Muscle of leg (tissue), 11 donors: ENCODE measurements around the gene HAO1. TPM values are rescaled to one million over a fixed set of nuclear protein-coding genes. Genes with fewer than 3 reads are reported as not detected.
A peak's percentile ranks its signal among the peaks of the same experiment; 100 is the strongest.
"Not testable (repeated sequence)": the region's sequence is repeated elsewhere in the genome, so short reads cannot be mapped to it uniquely, and the experiment has no call there.

ENCODE experiments used
- DNase-seq: peaks from one replicate; pipeline ENCODE4 v3.0.0; 2013
- H3K27ac ChIP-seq: one replicate; pipeline ENCODE4 v1.5.1; 2013; ENCODE audit warnings: mild to moderate bottlenecking, low read length, control low read depth
- H3K27me3 ChIP-seq: one replicate; pipeline ENCODE4 v1.6.1; 2013; ENCODE audit warnings: low read length; ENCODE audit not compliant: control insufficient read depth, insufficient read depth
- H3K36me3 ChIP-seq: one replicate; pipeline ENCODE4 v1.6.1; 2013; ENCODE audit warnings: low read length; ENCODE audit not compliant: control insufficient read depth, insufficient read depth
- H3K4me1 ChIP-seq: one replicate; pipeline ENCODE4 v1.6.1; 2013; ENCODE audit warnings: low read length; ENCODE audit not compliant: control insufficient read depth, insufficient read depth
- H3K4me3 ChIP-seq: one replicate; pipeline ENCODE4 v1.5.1; 2013; ENCODE audit warnings: low read length, control low read depth
- H3K9me3 ChIP-seq: replicated peaks from 2 replicates; pipeline ENCODE4 v1.6.1; 2013; ENCODE audit warnings: low read depth, low read length; ENCODE audit not compliant: control insufficient read depth
- WGBS: methylation state at CpG from one replicate; pipeline ENCODE4 v1.1.5; 2013; ENCODE audit warnings: missing lambda C conversion rate; ENCODE audit not compliant: insufficient coverage; 5-methylcytosine and 5-hydroxymethylcytosine counted together
- polyA plus RNA-seq, 8 donors: library from polyadenylated mRNA; unstranded; fragments of 120-200 nt; gene quantifications; one replicate each; pipeline versions ENCODE4 v1.2.1 to v1.2.3, GENCODE V29; 2013; ENCODE audit warnings: inconsistent platforms in 1 of 8, low replicate concordance in 1 of 8; ENCODE audit not compliant: insufficient read length in 8 of 8, insufficient read depth in 1 of 8
- total RNA-seq: library from RNA; stranded (reverse); fragments of 120-200 nt; gene quantifications from one replicate; pipeline ENCODE4 v1.2.4, GENCODE V29; 2013

The HAO1 gene
- total and polyA plus RNA-seq, 9 donors: not detected

GRCh38 chr20:7971536-7972280, 31.4 kb upstream of the HAO1 start:
- DNase-seq: no peak
- Histone ChIP-seq H3K27me3 (peaks cover 2% of the 10 kb centered on the region), H3K4me3 (no peak overlapping the region), H3K9me3 (no peaks in the 10 kb centered on the region), H3K36me3 (no peaks in the 10 kb centered on the region), H3K27ac (no peak overlapping the region), H3K4me1 (no peaks in the 10 kb centered on the region)
- 87% methylated on average over 2 of the region's 2 CpGs for WGBS

- Histone ChIP-seq H3K4me1 (no peaks in the 10 kb centered on the region), H3K27ac (no peak overlapping the region), H3K4me3 (no peak overlapping the region), H3K9me3 (no peaks in the 10 kb centered on the region), H3K36me3 (no peaks in the 10 kb centered on the region), H3K27me3 (peaks cover 2% of the 10 kb centered on the region)
- DNase-seq: peak; percentile 22
- WGBS: no CpG with 5 or more reads among the region's 4 CpGs
These were observed 27.1 kb upstream of the HAO1 start for GRCh38 chr20:7967199-7967844.

- H3K27ac ChIP-seq: no peak overlapping the region
- H3K36me3 ChIP-seq: no peaks in the 10 kb centered on the region
- H3K9me3 ChIP-seq: no peaks in the 10 kb centered on the region
- no peak overlapping the region for H3K4me3 ChIP-seq
- H3K4me1 ChIP-seq: no peaks in the 10 kb centered on the region
- peaks cover 2% of the 10 kb centered on the region for H3K27me3 ChIP-seq
- 77% methylated on average over 2 of the region's 3 CpGs for WGBS
- no peak for DNase-seq
These were observed 25.9 kb upstream of the HAO1 start for GRCh38 chr20:7966176-7966575.

GRCh38 chr20:7959484-7959883, 19.2 kb upstream of the HAO1 start:
- Histone ChIP-seq H3K27me3 (no peaks in the 10 kb centered on the region), H3K27ac (no peak overlapping the region), H3K36me3 (no peaks in the 10 kb centered on the region), H3K9me3 (peaks cover 2% of the 10 kb centered on the region), H3K4me1 (no peaks in the 10 kb centered on the region), H3K4me3 (no peak overlapping the region)
- no CpG with 5 or more reads among the region's 1 CpG for WGBS
- DNase-seq: no peak

GRCh38 chr20:7956561-7956960, 16.3 kb upstream of the HAO1 start:
- not testable (repeated sequence) for H3K4me3 ChIP-seq, H3K27me3 ChIP-seq, H3K36me3 ChIP-seq, H3K4me1 ChIP-seq, H3K27ac ChIP-seq, H3K9me3 ChIP-seq, DNase-seq
- WGBS: no CpG with 5 or more reads among the region's 9 CpGs

GRCh38 chr20:7950387-7950786, 10.1 kb upstream of the HAO1 start:
- no peak overlapping the region for H3K27ac ChIP-seq
- WGBS: no CpG with 5 or more reads among the region's 1 CpG
- no peaks in the 10 kb centered on the region for H3K27me3 ChIP-seq
- H3K36me3 ChIP-seq: no peaks in the 10 kb centered on the region
- no peak for DNase-seq
- no peak overlapping the region for H3K4me3 ChIP-seq
- no peaks in the 10 kb centered on the region for H3K4me1 ChIP-seq
- H3K9me3 ChIP-seq: peaks cover 2% of the 10 kb centered on the region

GRCh38 chr20:7943891-7944290, 3.6 kb upstream of the HAO1 start:
- H3K4me1 ChIP-seq: no peaks in the 10 kb centered on the region
- no peaks in the 10 kb centered on the region for H3K36me3 ChIP-seq
- 0% methylated on average over 1 of the region's 2 CpGs for WGBS
- peaks cover 2% of the 10 kb centered on the region for H3K9me3 ChIP-seq
- DNase-seq: no peak
- no peak overlapping the region for H3K27ac ChIP-seq
- H3K27me3 ChIP-seq: no peaks in the 10 kb centered on the region
- H3K4me3 ChIP-seq: no peak overlapping the region

- no peak for DNase-seq
- Histone ChIP-seq H3K4me1 (no peaks in the 10 kb centered on the region), H3K4me3 (no peak overlapping the region), H3K36me3 (no peaks in the 10 kb centered on the region), H3K27ac (no peak overlapping the region), H3K9me3 (no peaks in the 10 kb centered on the region), H3K27me3 (no peaks in the 10 kb centered on the region)
- no CpG with 5 or more reads among the region's 4 CpGs for WGBS
These were observed 595 bp downstream of the HAO1 start for GRCh38 chr20:7939663-7940062.

GRCh38 chr20:7938058-7938457, 2.2 kb downstream of the HAO1 start:
- Histone ChIP-seq H3K4me1 (no peaks in the 10 kb centered on the region), H3K27ac (no peak overlapping the region), H3K9me3 (no peaks in the 10 kb centered on the region), H3K4me3 (no peak overlapping the region), H3K36me3 (no peaks in the 10 kb centered on the region), H3K27me3 (no peaks in the 10 kb centered on the region)
- no peak for DNase-seq
- no CpG with 5 or more reads among the region's 2 CpGs for WGBS

- no peaks in the 10 kb centered on the region for H3K36me3 ChIP-seq
- no CpG with 5 or more reads among the region's 3 CpGs for WGBS
- no peaks in the 10 kb centered on the region for H3K4me1 ChIP-seq
- H3K4me3 ChIP-seq: no peak overlapping the region
- no peak for DNase-seq
- H3K9me3 ChIP-seq: no peaks in the 10 kb centered on the region
- H3K27me3 ChIP-seq: no peaks in the 10 kb centered on the region
- no peak overlapping the region for H3K27ac ChIP-seq
These were observed 2.9 kb downstream of the HAO1 start for GRCh38 chr20:7937328-7937727.
